ENCODE measurements around the gene SPATA22.

DNA sequence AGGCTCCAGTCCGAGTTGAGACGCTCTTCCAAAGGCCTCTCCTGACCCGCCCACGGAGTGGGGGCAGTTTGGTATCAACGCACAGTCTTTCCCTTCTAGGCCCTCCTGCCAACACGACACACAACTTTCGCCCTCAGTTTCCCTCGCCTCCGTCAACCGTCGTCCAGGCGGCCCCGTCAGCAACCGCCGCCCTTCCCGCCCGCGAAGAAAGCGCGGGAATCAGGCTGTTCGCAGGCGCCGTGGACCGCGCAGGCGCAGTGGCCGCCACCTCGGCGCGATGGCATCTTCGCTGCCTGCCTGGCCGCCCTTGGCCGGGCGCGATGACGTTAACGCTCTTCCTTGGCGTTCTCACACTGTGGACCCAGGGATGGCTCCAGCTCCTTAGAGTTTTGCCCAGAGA is at the start of gene SPATA22:
- TF ChIP-seq, protein P1, sequence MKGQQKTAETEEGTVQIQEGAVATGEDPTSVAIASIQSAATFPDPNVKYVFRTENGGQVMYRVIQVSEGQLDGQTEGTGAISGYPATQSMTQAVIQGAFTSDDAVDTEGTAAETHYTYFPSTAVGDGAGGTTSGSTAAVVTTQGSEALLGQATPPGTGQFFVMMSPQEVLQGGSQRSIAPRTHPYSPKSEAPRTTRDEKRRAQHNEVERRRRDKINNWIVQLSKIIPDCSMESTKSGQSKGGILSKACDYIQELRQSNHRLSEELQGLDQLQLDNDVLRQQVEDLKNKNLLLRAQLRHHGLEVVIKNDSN (IDR thresholded peaks at IDR 0.05) = no peak
- TF ChIP-seq CEBPB (IDR thresholded peaks at IDR 0.05) (no peak), RAD21 (IDR thresholded peaks at IDR 0.05; ENCODE audit: low read depth) (no peak), EP300 (IDR thresholded peaks at IDR 0.05; ENCODE audit: borderline replicate concordance) (no peak), FOXM1 (IDR thresholded peaks at IDR 0.05; ENCODE audit: borderline replicate concordance, low read depth) (no peak), TEAD4 (IDR thresholded peaks at IDR 0.05) (no peak), NFIC (IDR thresholded peaks at IDR 0.05) (no peak), CREB1 (IDR thresholded peaks at IDR 0.05; ENCODE audit: low read depth) (no peak), YY1 (IDR thresholded peaks at IDR 0.05; ENCODE audit: low read depth) (no peak), TAF1 (IDR thresholded peaks at IDR 0.05; ENCODE audit: low read depth) (no peak), TCF12 (IDR thresholded peaks at IDR 0.05; ENCODE audit: low read depth) (no peak)
- TF ChIP-seq, protein P2, sequence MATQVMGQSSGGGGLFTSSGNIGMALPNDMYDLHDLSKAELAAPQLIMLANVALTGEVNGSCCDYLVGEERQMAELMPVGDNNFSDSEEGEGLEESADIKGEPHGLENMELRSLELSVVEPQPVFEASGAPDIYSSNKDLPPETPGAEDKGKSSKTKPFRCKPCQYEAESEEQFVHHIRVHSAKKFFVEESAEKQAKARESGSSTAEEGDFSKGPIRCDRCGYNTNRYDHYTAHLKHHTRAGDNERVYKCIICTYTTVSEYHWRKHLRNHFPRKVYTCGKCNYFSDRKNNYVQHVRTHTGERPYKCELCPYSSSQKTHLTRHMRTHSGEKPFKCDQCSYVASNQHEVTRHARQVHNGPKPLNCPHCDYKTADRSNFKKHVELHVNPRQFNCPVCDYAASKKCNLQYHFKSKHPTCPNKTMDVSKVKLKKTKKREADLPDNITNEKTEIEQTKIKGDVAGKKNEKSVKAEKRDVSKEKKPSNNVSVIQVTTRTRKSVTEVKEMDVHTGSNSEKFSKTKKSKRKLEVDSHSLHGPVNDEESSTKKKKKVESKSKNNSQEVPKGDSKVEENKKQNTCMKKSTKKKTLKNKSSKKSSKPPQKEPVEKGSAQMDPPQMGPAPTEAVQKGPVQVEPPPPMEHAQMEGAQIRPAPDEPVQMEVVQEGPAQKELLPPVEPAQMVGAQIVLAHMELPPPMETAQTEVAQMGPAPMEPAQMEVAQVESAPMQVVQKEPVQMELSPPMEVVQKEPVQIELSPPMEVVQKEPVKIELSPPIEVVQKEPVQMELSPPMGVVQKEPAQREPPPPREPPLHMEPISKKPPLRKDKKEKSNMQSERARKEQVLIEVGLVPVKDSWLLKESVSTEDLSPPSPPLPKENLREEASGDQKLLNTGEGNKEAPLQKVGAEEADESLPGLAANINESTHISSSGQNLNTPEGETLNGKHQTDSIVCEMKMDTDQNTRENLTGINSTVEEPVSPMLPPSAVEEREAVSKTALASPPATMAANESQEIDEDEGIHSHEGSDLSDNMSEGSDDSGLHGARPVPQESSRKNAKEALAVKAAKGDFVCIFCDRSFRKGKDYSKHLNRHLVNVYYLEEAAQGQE (IDR thresholded peaks at IDR 0.05; ENCODE audit: low read depth) = no peak
- TF ChIP-seq, protein P3, sequence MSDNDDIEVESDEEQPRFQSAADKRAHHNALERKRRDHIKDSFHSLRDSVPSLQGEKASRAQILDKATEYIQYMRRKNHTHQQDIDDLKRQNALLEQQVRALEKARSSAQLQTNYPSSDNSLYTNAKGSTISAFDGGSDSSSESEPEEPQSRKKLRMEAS (IDR thresholded peaks at IDR 0.05) = no peak
